A549 (cell line): ENCODE data around the gene WHRN.

ENCODE experiments used
- MAZ ChIP-seq: fragments of 150-350 bp; IDR thresholded peaks from 2 replicates; pipeline ENCODE4 v1.6.1; 2014; ENCODE audit warnings: antibody characterized with exemption, low read depth, low read length, borderline replicate concordance
- NR3C1 ChIP-seq: fragments of >200 bp; sonication (Bioruptor Twin); formaldehyde crosslinking; IDR thresholded peaks from 3 replicates; pipeline ENCODE4 v1.6.1; 2017
- RFX5 ChIP-seq: fragments of 450-650 bp; IDR thresholded peaks from 2 replicates; pipeline ENCODE4 v1.7.1; 2014; ENCODE audit warnings: antibody characterized with exemption, mild to moderate bottlenecking, moderate library complexity

DNA sequence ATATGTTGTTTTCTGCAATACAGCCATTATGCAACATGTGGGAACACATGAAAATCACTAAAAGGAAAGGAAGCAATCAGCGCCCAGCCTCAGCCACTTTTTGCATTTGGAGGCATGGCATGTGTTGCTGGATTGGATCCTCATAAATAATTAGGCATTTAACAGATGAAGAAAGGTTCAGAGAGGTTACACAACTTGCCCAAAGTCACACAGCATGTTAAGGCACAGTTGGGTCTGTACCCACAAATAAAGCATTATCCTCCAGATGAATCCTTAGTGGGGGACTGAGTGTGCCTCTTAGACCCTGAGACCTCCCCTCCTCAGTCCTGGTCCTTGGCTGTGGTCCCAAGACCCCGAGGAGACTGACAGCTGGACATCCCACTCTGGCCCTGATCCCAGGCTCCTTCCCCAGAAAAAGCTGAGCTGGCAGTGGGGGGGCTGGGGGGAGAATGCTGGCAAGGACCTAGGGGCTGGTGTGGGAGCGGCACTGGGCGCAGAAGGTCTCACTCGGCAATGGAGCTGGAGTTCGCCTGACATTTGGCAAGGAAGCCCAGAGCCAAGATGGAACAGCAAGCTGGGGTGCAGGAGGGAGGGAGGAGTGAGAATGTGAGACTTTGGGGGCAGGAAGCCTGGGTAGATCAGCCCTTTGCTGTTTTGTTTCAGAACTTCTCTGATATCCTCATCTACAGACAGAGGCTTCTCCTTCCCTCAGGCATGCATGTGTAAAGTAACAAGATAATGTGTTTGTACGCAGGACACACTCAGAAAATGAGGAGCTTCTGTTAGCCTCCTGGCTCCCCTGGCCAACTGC lies 110.5 kb downstream of the WHRN start:
- TF ChIP-seq MAZ (no peak), RFX5 (no peak), NR3C1 (no peak)
